Lower leg skin (tissue), 3 donors: ENCODE results near the gene JARID2.

ENCODE experiments used
- CTCF ChIP-seq, 3 donors: fragments of 450-650 bp; IDR thresholded peaks; one replicate each; pipeline ENCODE4 v1.5.1; 2016; ENCODE audit warnings: antibody characterized with exemption in 3 of 3, mild to moderate bottlenecking in 3 of 3, moderate library complexity in 2 of 3
- POLR2A ChIP-seq, 2 donors: fragments of 450-650 bp; IDR thresholded peaks; one replicate each; pipeline ENCODE4 v1.6.1; 2016 to 2017; ENCODE audit warnings: antibody characterized with exemption in 2 of 2, mild to moderate bottlenecking in 1 of 2, moderate library complexity in 1 of 2

- no peak for TF ChIP-seq CTCF (IDR thresholded peaks at IDR 0.05)
- no peak for TF ChIP-seq POLR2A (IDR thresholded peaks at IDR 0.05)
Observed at GRCh38 chr6:15426901-15427300, 181.0 kb downstream of the JARID2 start.
